ENCODE data around the gene CDH15.
A peak's percentile ranks its signal among the peaks of the same experiment; 100 is the strongest.
"Not testable (repeated sequence)": the region's sequence is repeated elsewhere in the genome, so short reads cannot be mapped to it uniquely, and the experiment has no call there.

CDH15 gene

DNA sequence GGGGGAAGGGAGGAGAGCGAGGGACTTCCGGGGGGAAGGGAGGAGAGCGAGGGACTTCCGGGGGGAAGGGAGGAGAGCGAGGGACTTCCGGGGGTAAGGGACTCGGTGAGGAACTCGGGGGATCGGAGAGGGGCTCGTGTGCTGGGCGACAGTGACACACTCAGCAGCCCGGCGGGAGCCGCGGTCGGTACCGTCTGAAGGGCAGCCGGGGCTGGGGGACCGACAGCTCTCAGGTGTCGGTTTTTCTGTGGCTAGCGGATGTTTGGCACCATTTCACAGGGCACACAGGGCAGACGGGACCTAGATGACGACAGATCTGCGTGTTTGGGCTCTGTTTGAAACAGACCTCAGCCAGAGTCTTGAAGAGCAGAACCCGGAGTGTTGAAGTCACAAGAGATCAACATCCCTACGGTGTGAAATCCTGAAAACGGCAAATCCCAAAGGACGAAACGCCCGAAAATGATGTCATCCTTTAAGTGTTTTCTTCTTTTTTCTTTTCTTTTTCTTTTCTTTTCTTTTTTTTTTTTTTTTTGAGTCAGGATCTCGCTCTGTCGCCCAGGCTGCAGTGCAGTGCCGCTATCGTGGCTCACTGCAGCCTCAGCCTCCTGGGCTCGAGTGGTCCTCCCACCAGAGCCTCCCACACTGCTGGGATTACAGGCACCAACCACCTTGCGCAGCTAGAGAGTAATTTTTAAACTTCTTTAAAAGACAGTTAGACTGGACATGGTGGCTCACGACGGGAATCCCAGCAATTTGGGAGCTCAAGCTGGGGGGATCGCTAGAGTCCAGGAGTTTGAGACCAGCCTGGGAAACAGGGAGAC, 69.8 kb downstream of the CDH15 start:
- TF ChIP-seq ZFP3 (CRISPR knock-in tag; IDR thresholded peaks at IDR 0.05) (0 out of 2 replicates have a peak, but pooled peaks have one; percentile 21), ZC3H10 (CRISPR knock-in tag; IDR thresholded peaks at IDR 0.05) (no peak), ESRRG (CRISPR knock-in tag; IDR thresholded peaks at IDR 0.05) (peak; percentile 54; the same call in 1 of the 2 replicates), ZNF565 (CRISPR knock-in tag; conservative IDR thresholded peaks at IDR 0.05; ENCODE audit: low read depth) (no peak), PPARA (CRISPR knock-in tag; IDR thresholded peaks at IDR 0.05; ENCODE audit: borderline replicate concordance) (no peak), ISL1 (CRISPR knock-in tag; IDR thresholded peaks at IDR 0.05) (no peak), RARB (CRISPR knock-in tag; IDR thresholded peaks at IDR 0.05) (no peak)
- TF ChIP-seq, protein P1, sequence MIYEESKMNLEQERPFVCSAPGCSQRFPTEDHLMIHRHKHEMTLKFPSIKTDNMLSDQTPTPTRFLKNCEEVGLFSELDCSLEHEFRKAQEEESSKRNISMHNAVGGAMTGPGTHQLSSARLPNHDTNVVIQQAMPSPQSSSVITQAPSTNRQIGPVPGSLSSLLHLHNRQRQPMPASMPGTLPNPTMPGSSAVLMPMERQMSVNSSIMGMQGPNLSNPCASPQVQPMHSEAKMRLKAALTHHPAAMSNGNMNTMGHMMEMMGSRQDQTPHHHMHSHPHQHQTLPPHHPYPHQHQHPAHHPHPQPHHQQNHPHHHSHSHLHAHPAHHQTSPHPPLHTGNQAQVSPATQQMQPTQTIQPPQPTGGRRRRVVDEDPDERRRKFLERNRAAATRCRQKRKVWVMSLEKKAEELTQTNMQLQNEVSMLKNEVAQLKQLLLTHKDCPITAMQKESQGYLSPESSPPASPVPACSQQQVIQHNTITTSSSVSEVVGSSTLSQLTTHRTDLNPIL (CRISPR knock-in tag; IDR thresholded peaks at IDR 0.05; ENCODE audit: low read depth), result no peak
- peak; percentile 76 for ATAC-seq

DNA sequence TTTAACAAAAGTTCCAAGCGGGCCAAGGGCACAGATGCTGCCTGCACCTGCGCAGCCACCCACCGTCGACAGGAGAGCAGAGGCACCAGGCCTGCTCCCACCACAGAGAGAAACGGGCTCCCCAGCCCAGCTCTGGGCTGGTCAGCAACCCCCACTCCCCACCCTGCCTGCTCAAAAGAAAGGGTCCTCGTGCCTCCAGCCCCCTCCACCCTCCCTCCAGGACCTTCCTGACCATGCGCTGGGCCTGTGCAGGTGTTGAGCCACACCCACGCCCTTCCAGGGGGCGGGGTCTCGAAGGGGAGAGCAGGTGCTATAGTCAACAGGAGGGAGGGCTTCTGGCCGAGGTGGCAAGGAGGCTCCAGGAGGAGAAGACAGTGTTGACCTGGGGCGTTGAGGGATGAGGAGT, 71.2 kb downstream of the CDH15 start:
- TF ChIP-seq, protein P2, sequence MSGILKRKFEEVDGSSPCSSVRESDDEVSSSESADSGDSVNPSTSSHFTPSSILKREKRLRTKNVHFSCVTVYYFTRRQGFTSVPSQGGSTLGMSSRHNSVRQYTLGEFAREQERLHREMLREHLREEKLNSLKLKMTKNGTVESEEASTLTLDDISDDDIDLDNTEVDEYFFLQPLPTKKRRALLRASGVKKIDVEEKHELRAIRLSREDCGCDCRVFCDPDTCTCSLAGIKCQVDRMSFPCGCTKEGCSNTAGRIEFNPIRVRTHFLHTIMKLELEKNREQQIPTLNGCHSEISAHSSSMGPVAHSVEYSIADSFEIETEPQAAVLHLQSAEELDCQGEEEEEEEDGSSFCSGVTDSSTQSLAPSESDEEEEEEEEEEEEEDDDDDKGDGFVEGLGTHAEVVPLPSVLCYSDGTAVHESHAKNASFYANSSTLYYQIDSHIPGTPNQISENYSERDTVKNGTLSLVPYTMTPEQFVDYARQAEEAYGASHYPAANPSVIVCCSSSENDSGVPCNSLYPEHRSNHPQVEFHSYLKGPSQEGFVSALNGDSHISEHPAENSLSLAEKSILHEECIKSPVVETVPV (CRISPR knock-in tag; IDR thresholded peaks at IDR 0.05), result no peak
- TF ChIP-seq ESRRG (CRISPR knock-in tag; IDR thresholded peaks at IDR 0.05) (no peak), TCF4 (CRISPR knock-in tag; IDR thresholded peaks at IDR 0.05; ENCODE audit: borderline replicate concordance) (no peak), ISL1 (CRISPR knock-in tag; IDR thresholded peaks at IDR 0.05) (no peak), ZFP3 (CRISPR knock-in tag; IDR thresholded peaks at IDR 0.05) (no peak), ZNF565 (CRISPR knock-in tag; conservative IDR thresholded peaks at IDR 0.05; ENCODE audit: low read depth) (no peak), CSDC2 (CRISPR knock-in tag; IDR thresholded peaks at IDR 0.05) (no peak), ZNF70 (CRISPR knock-in tag; IDR thresholded peaks at IDR 0.05) (no peak), ZFP30 (CRISPR knock-in tag; IDR thresholded peaks at IDR 0.05) (no peak), PPARA (CRISPR knock-in tag; IDR thresholded peaks at IDR 0.05; ENCODE audit: borderline replicate concordance) (no peak), TOX (CRISPR knock-in tag; IDR thresholded peaks at IDR 0.05; ENCODE audit: borderline replicate concordance) (no peak), BACH2 (CRISPR knock-in tag; IDR thresholded peaks at IDR 0.05; ENCODE audit: borderline replicate concordance) (no peak), OSR1 (CRISPR knock-in tag; IDR thresholded peaks at IDR 0.05) (no peak), ZNF8 (CRISPR knock-in tag; IDR thresholded peaks at IDR 0.05) (no peak), RARB (CRISPR knock-in tag; IDR thresholded peaks at IDR 0.05) (no peak), POU6F1 (CRISPR knock-in tag; IDR thresholded peaks at IDR 0.05; ENCODE audit: borderline replicate concordance, low read depth) (no peak)
- TF ChIP-seq, protein P3, sequence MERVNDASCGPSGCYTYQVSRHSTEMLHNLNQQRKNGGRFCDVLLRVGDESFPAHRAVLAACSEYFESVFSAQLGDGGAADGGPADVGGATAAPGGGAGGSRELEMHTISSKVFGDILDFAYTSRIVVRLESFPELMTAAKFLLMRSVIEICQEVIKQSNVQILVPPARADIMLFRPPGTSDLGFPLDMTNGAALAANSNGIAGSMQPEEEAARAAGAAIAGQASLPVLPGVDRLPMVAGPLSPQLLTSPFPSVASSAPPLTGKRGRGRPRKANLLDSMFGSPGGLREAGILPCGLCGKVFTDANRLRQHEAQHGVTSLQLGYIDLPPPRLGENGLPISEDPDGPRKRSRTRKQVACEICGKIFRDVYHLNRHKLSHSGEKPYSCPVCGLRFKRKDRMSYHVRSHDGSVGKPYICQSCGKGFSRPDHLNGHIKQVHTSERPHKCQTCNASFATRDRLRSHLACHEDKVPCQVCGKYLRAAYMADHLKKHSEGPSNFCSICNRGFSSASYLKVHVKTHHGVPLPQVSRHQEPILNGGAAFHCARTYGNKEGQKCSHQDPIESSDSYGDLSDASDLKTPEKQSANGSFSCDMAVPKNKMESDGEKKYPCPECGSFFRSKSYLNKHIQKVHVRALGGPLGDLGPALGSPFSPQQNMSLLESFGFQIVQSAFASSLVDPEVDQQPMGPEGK (CRISPR knock-in tag; IDR thresholded peaks at IDR 0.05; ENCODE audit: borderline replicate concordance), result no peak
- TF ChIP-seq, protein P4, sequence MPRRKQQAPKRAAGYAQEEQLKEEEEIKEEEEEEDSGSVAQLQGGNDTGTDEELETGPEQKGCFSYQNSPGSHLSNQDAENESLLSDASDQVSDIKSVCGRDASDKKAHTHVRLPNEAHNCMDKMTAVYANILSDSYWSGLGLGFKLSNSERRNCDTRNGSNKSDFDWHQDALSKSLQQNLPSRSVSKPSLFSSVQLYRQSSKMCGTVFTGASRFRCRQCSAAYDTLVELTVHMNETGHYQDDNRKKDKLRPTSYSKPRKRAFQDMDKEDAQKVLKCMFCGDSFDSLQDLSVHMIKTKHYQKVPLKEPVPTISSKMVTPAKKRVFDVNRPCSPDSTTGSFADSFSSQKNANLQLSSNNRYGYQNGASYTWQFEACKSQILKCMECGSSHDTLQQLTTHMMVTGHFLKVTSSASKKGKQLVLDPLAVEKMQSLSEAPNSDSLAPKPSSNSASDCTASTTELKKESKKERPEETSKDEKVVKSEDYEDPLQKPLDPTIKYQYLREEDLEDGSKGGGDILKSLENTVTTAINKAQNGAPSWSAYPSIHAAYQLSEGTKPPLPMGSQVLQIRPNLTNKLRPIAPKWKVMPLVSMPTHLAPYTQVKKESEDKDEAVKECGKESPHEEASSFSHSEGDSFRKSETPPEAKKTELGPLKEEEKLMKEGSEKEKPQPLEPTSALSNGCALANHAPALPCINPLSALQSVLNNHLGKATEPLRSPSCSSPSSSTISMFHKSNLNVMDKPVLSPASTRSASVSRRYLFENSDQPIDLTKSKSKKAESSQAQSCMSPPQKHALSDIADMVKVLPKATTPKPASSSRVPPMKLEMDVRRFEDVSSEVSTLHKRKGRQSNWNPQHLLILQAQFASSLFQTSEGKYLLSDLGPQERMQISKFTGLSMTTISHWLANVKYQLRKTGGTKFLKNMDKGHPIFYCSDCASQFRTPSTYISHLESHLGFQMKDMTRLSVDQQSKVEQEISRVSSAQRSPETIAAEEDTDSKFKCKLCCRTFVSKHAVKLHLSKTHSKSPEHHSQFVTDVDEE (CRISPR knock-in tag; IDR thresholded peaks at IDR 0.05), result no peak
- no peak for ATAC-seq

- no peak for TF ChIP-seq ISL1 (CRISPR knock-in tag; IDR thresholded peaks at IDR 0.05)
- TF ChIP-seq ZFP30 (CRISPR knock-in tag; IDR thresholded peaks at IDR 0.05), result no peak
- TF ChIP-seq, protein P2 (CRISPR knock-in tag; IDR thresholded peaks at IDR 0.05), result no peak
- TF ChIP-seq CSDC2 (CRISPR knock-in tag; IDR thresholded peaks at IDR 0.05), result no peak
- TF ChIP-seq ARNTL (CRISPR knock-in tag; IDR thresholded peaks at IDR 0.05; ENCODE audit: borderline replicate concordance, low read depth), result no peak
- no peak for TF ChIP-seq ESRRG (CRISPR knock-in tag; IDR thresholded peaks at IDR 0.05)
- TF ChIP-seq ZNF70 (CRISPR knock-in tag; IDR thresholded peaks at IDR 0.05), result no peak
- no peak for TF ChIP-seq GLIS3 (CRISPR knock-in tag; IDR thresholded peaks at IDR 0.05)
- no peak for TF ChIP-seq SNAI2 (CRISPR knock-in tag; IDR thresholded peaks at IDR 0.05)
- TF ChIP-seq OSR1 (CRISPR knock-in tag; IDR thresholded peaks at IDR 0.05), result no peak
- no peak for TF ChIP-seq TOX (CRISPR knock-in tag; IDR thresholded peaks at IDR 0.05; ENCODE audit: borderline replicate concordance)
- TF ChIP-seq RARB (CRISPR knock-in tag; IDR thresholded peaks at IDR 0.05), result no peak
- TF ChIP-seq ZNF565 (CRISPR knock-in tag; conservative IDR thresholded peaks at IDR 0.05; ENCODE audit: low read depth), result no peak
- TF ChIP-seq ZC3H10 (CRISPR knock-in tag; IDR thresholded peaks at IDR 0.05), result no peak
- TF ChIP-seq TCF4 (CRISPR knock-in tag; IDR thresholded peaks at IDR 0.05; ENCODE audit: borderline replicate concordance), result no peak
- no peak for TF ChIP-seq PPARA (CRISPR knock-in tag; IDR thresholded peaks at IDR 0.05; ENCODE audit: borderline replicate concordance)
- ATAC-seq, result no peak
Observed at GRCh38 chr16:89243664-89244063, 72.1 kb downstream of the CDH15 start.

DNA sequence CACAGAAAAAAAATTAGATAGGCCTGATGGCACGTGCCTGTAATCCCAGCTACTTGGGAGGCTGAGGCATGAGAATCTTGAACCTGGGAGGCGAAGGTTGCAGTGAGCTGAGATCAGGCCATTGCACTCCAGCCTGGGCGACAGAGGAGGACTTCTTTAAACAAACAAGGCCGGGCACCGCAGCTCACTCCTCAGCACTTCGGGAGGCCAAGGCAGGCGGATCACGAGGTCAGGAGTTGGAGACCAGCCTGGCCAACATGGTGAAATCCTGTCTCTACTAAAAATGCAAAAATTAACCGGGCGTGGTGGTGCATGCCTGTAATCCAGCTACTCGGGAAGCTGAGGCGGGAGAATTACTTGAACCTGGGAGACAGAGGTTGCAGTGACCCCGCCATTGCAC, 72.7 kb downstream of the CDH15 start:
- ATAC-seq, result not testable (repeated sequence)

Data from SK-N-SH treated with all-trans-retinoic acid at 6 μM for 48 hours (cell line).